K562 (cell line): ENCODE results near the gene JMY.

ENCODE experiments used
- CTCF ChIP-seq, 3 experiments: IDR thresholded peaks in 2 of 3; conservative IDR thresholded peaks in 1 of 3; 2 replicates each; pipeline ENCODE4 v1.5.1; 2011 to 2012; ENCODE audit warnings: low read length in 3 of 3, mild to moderate bottlenecking in 3 of 3, control low read depth in 2 of 3, improper control_type of control experiment in 1 of 3, inconsistent platforms in 1 of 3, low read depth in 1 of 3, mixed read lengths in 1 of 3, moderate library complexity in 1 of 3; ENCODE audit not compliant: insufficient read depth in 2 of 3
- KAT7 ChIP-seq: sonication (generic); formaldehyde crosslinking; IDR thresholded peaks from 2 replicates; pipeline ENCODE4 v1.8.0; 2022; ENCODE audit warnings: missing genetic modification reagents, mild to moderate bottlenecking, borderline replicate concordance
- NCOA6 ChIP-seq: fragments of 450-650 bp; IDR thresholded peaks from 2 replicates; pipeline ENCODE4 v1.6.1; 2017; ENCODE audit warnings: mild to moderate bottlenecking
- PBX2 ChIP-seq, 2 experiments: IDR thresholded peaks in 1 of 2; conservative IDR thresholded peaks in 1 of 2; 2 replicates each; pipeline ENCODE4 v1.6.1; 2016; ENCODE audit warnings: low read depth in 2 of 2, mild to moderate bottlenecking in 1 of 2, missing compliant biosample characterization in 1 of 2, missing genetic modification characterization in 1 of 2, moderate library complexity in 1 of 2
- POLR2AphosphoS5 ChIP-seq: IDR thresholded peaks from 2 replicates; pipeline ENCODE4 v1.6.1; 2011; ENCODE audit warnings: mild to moderate bottlenecking, low read depth, low read length, moderate library complexity; ENCODE audit not compliant: control insufficient read depth, insufficient read depth

GRCh38 chr5:79235634-79236361, at the start of gene JMY:
- TF ChIP-seq KAT7 = no peak; the same call in 1 of the 2 replicates
- no peak for TF ChIP-seq PBX2 (CRISPR knock-in tag; IDR thresholded peaks at IDR 0.05; ENCODE audit: low read depth)
- no peak for TF ChIP-seq PBX2 (tag; conservative IDR thresholded peaks at IDR 0.05; ENCODE audit: low read depth)
- no peak for TF ChIP-seq NCOA6
- TF ChIP-seq POLR2AphosphoS5 = peak; percentile 88
- no peak for TF ChIP-seq CTCF (IDR thresholded peaks at IDR 0.05 in 2 of 3, conservative IDR thresholded peaks at IDR 0.05 in 1 of 3; ENCODE audit: insufficient read depth in 2 of 3, low read depth in 1 of 3, low read length in 3 of 3)
